H1 (cell line): ENCODE measurements around the gene ESYT2. TPM values are rescaled to one million over a fixed set of nuclear protein-coding genes. Genes with fewer than 3 reads are reported as not detected.

Source experiments
- CTCF ChIA-PET: fragments of 300-600 bp; sonication (Branson Sonifier 250); formaldehyde crosslinking; loops from one replicate; lab custom pipeline; 2021; ENCODE audit not compliant: partially characterized antibody; lab: Charles Lee
- POLR2A ChIA-PET: fragments of 300-600 bp; sonication (Branson Sonifier 250); formaldehyde crosslinking; loops from one replicate; lab custom pipeline; 2021; ENCODE audit warnings: inconsistent platforms; ENCODE audit not compliant: partially characterized antibody; lab: Charles Lee
- DNase-seq, 2 experiments: peaks; one replicate each; pipeline versions ENCODE4 v3.0.0 to v3.0.0-alpha.2; 2010 to 2022; ENCODE audit warnings: low spot score in 2 of 2, low read depth in 1 of 2, mixed read lengths in 1 of 2
- FAIRE-seq: peaks from 2 replicates; lab custom pipeline; 2011; peaks lifted over from hg19 to GRCh38; lab: Jason Lieb, UNC
- H2AFZ ChIP-seq: 2 replicates; pipeline ENCODE4 v1.8.1; 2012; ENCODE audit warnings: low read length, inconsistent platforms
- H2AK5ac ChIP-seq: 2 replicates; pipeline ENCODE4 v1.6.1; 2013; ENCODE audit warnings: low read depth, low read length
- H2BK120ac ChIP-seq: replicated peaks from 2 replicates; pipeline ENCODE3; 2013; ENCODE audit warnings: low read depth, low read length, inconsistent platforms
- H2BK12ac ChIP-seq: 2 replicates; pipeline ENCODE4 v1.6.1; 2013; ENCODE audit warnings: low read depth, low read length
- H2BK15ac ChIP-seq: 2 replicates; pipeline ENCODE4 v1.6.1; 2013; ENCODE audit warnings: low read length
- H2BK20ac ChIP-seq: 2 replicates; pipeline ENCODE4 v1.6.1; 2013; ENCODE audit warnings: low read length
- H2BK5ac ChIP-seq: 2 replicates; pipeline ENCODE4 v1.6.1; 2013; ENCODE audit warnings: low read depth, low read length
- H3K14ac ChIP-seq: 2 replicates; pipeline ENCODE4 v1.6.1; 2013; ENCODE audit warnings: inconsistent platforms; ENCODE audit not compliant: insufficient read length
- H3K18ac ChIP-seq: 2 replicates; pipeline ENCODE4 v1.6.1; 2013; ENCODE audit warnings: low read length; ENCODE audit errors: extremely low read depth
- H3K23ac ChIP-seq: 2 replicates; pipeline ENCODE4 v1.6.1; 2013; ENCODE audit warnings: inconsistent platforms; ENCODE audit not compliant: insufficient read length
- H3K23me2 ChIP-seq: 2 replicates; pipeline ENCODE4 v1.6.1; 2013; ENCODE audit warnings: low read depth, low read length
- H3K27ac ChIP-seq: 2 replicates; pipeline ENCODE4 v1.6.1; 2011; ENCODE audit warnings: low read depth, low read length, inconsistent platforms
- H3K27me3 ChIP-seq, 4 experiments: replicated peaks in 1 of 4; 1 replicate in 1 of 4; 2 replicates in 3 of 4; pipeline versions ENCODE4 v1.6.1 to v1.8.1; 2011 to 2013; ENCODE audit warnings: low read length in 3 of 4, mild to moderate bottlenecking in 3 of 4, inconsistent platforms in 2 of 4, mixed read lengths in 2 of 4, moderate library complexity in 1 of 4; ENCODE audit not compliant: control insufficient read depth in 3 of 4, insufficient read depth in 3 of 4; ENCODE audit errors: extremely low read depth in 1 of 4
- H3K36me3 ChIP-seq, 4 experiments: 2 replicates each; pipeline versions ENCODE4 v1.6.1 to v1.8.1; 2011 to 2013; ENCODE audit warnings: mild to moderate bottlenecking in 4 of 4, low read length in 3 of 4, moderate library complexity in 2 of 4, control low read depth in 1 of 4, inconsistent platforms in 1 of 4; ENCODE audit not compliant: insufficient read depth in 4 of 4, control insufficient read depth in 2 of 4
- H3K4ac ChIP-seq: replicated peaks from 2 replicates; pipeline ENCODE3; 2013; ENCODE audit warnings: low read length, low read depth, mixed read lengths, inconsistent platforms; ENCODE audit not compliant: insufficient read length
- H3K4me1 ChIP-seq, 4 experiments: replicated peaks in 1 of 4; 1 replicate in 1 of 4; 2 replicates in 3 of 4; pipeline versions ENCODE4 v1.6.1 to v1.8.1; 2011 to 2013; ENCODE audit warnings: low read length in 3 of 4, inconsistent platforms in 2 of 4, mixed read lengths in 1 of 4; ENCODE audit not compliant: insufficient read depth in 4 of 4, control insufficient read depth in 3 of 4
- H3K4me2 ChIP-seq, 2 experiments: 2 replicates each; pipeline versions ENCODE4 v1.6.1 to v1.8.1; 2011 to 2013; ENCODE audit warnings: low read depth in 2 of 2, low read length in 2 of 2, control low read depth in 1 of 2, inconsistent platforms in 1 of 2, mild to moderate bottlenecking in 1 of 2; ENCODE audit not compliant: insufficient read depth in 1 of 2
- H3K4me3 ChIP-seq, 4 experiments: fragments of 200-600, 300-600 bp in 1 of 4; sonication (generic), shearing (Covaris generic), sonication (Bioruptor Twin) in 1 of 4; 2 replicates each; pipeline versions ENCODE4 v1.5.1 to v1.8.1; 2011 to 2016; ENCODE audit warnings: low read length in 4 of 4, low read depth in 3 of 4, control low read depth in 2 of 4, inconsistent platforms in 2 of 4, mild to moderate bottlenecking in 2 of 4, mixed read lengths in 1 of 4, moderate library complexity in 1 of 4; ENCODE audit not compliant: insufficient read depth in 2 of 4; ENCODE audit errors: extremely low read depth in 1 of 4
- H3K56ac ChIP-seq: replicated peaks from 2 replicates; pipeline ENCODE3; 2013; ENCODE audit warnings: low read depth, mild to moderate bottlenecking, mixed read lengths, low read length, inconsistent platforms; ENCODE audit not compliant: insufficient read length
- H3K79me1 ChIP-seq: 2 replicates; pipeline ENCODE4 v1.6.1; 2013; ENCODE audit warnings: low read depth, low read length, control low read depth
- H3K79me2 ChIP-seq, 2 experiments: 2 replicates each; pipeline versions ENCODE4 v1.6.1 to v1.8.1; 2012 to 2013; ENCODE audit warnings: low read length in 2 of 2, mild to moderate bottlenecking in 2 of 2, inconsistent platforms in 1 of 2; ENCODE audit not compliant: insufficient read depth in 2 of 2, control insufficient read depth in 1 of 2
- H3K9ac ChIP-seq, 4 experiments: replicated peaks in 1 of 4; 1 replicate in 1 of 4; 2 replicates in 3 of 4; pipeline versions ENCODE4 v1.6.1 to v1.8.1; 2011 to 2013; ENCODE audit warnings: low read depth in 3 of 4, low read length in 3 of 4, control low read depth in 2 of 4, mild to moderate bottlenecking in 2 of 4, moderate library complexity in 2 of 4, inconsistent platforms in 1 of 4; ENCODE audit errors: extremely low read depth in 1 of 4
- H3K9me3 ChIP-seq, 2 experiments: 2 replicates each; pipeline versions ENCODE4 v1.6.1 to v1.8.1; 2012 to 2013; ENCODE audit warnings: mild to moderate bottlenecking in 2 of 2, moderate library complexity in 2 of 2, control low read depth in 1 of 2, inconsistent platforms in 1 of 2, low read depth in 1 of 2, low read length in 1 of 2, mixed read lengths in 1 of 2; ENCODE audit not compliant: insufficient read depth in 2 of 2
- H4K20me1 ChIP-seq, 2 experiments: replicated peaks in 1 of 2; 2 replicates each; pipeline versions ENCODE3 to v1.8.1; 2011 to 2013; ENCODE audit warnings: inconsistent platforms in 2 of 2, low read length in 2 of 2, mild to moderate bottlenecking in 1 of 2; ENCODE audit not compliant: insufficient read depth in 2 of 2, control insufficient read depth in 1 of 2
- H4K5ac ChIP-seq: 2 replicates; pipeline ENCODE4 v1.6.1; 2013; ENCODE audit warnings: low read length, low read depth, mixed read lengths, inconsistent platforms; ENCODE audit not compliant: insufficient read length
- H4K8ac ChIP-seq: 2 replicates; pipeline ENCODE4 v1.8.0; 2013; ENCODE audit warnings: mild to moderate bottlenecking, moderate library complexity, low read length, inconsistent platforms; ENCODE audit not compliant: insufficient read depth; ENCODE audit errors: extremely low read depth
- H4K91ac ChIP-seq: replicated peaks from 2 replicates; pipeline ENCODE3; 2013; ENCODE audit warnings: low read length, mixed read lengths, inconsistent platforms; ENCODE audit not compliant: insufficient read length
- POU5F1 ChIP-seq: IDR thresholded peaks from 2 replicates; pipeline ENCODE4 v1.6.1; 2011; ENCODE audit warnings: low read depth, mild to moderate bottlenecking, low read length, moderate library complexity
- SP4 ChIP-seq: IDR thresholded peaks from 2 replicates; pipeline ENCODE4 v1.6.1; 2012; ENCODE audit warnings: low read length, inconsistent platforms
- WGBS, 2 experiments: shearing (Covaris generic) in 1 of 2; methylation state at CpG; one replicate each; pipeline versions ENCODE4 v1.1.6 to v1.1.7; 2013 to 2015; ENCODE audit warnings: low lambda C conversion rate in 2 of 2, mixed read lengths in 2 of 2, inconsistent platforms in 1 of 2, low coverage in 1 of 2, missing lambda C conversion rate in 1 of 2; ENCODE audit not compliant: insufficient replicate concordance in 2 of 2, insufficient coverage in 1 of 2, insufficient read length in 1 of 2; ENCODE audit errors: extremely low coverage in 1 of 2, missing lambda C conversion rate in 1 of 2; 5-methylcytosine and 5-hydroxymethylcytosine counted together
- polyA plus RNA-seq, 7 experiments: library from polyadenylated mRNA; depleted of rRNA in 3 of 7; stranded (reverse) in 5 of 7; unstranded in 2 of 7; fragments of >200 nt in 5 of 7; fragments of 200-250 nt in 2 of 7; gene quantifications; 1 replicate in 5 of 7; 2 replicates in 1 of 7; 4 replicates in 1 of 7; pipeline versions ENCODE4 v1.2.1 to v1.2.3, GENCODE V29; 2011 to 2013; ENCODE audit warnings: missing spikeins in 2 of 7, mixed read lengths in 2 of 7
- total RNA-seq: library from RNA; stranded (reverse); fragmentation: NEBNext Ultra II Directional; extraction: Animal tissue kit (Norgen Biotek cat#: 25700); gene quantifications from 2 replicates; pipeline ENCODE4 v1.2.1, GENCODE V29; 2021

Gene ESYT2
- total and polyA plus RNA-seq, 2 of the 8 experiments (the other 6 are each of a cell fraction or from before 2014, with no cell fraction given), result 27.0 to 37.5 TPM

DNA sequence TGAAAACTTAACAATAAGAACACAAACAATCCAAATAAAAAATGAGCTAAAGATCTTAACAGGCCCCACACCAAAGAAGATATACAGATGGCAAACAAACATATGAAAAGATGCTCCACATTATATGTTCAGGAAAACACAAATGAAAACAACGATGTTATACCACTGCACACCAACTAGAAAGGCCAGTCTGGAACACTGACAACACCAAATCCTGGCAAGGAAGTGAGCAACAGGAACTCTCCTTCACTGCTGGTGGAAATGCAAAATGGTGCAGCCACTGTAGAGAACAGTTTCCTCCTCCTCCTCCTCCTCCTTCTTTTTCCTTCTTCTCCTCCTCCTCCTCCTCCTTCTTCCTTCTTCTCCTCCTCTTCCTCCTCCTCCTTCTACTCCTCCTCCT is 112.5 kb downstream of the ESYT2 start:
- H3K79me1 ChIP-seq, result no peaks in the 10 kb centered on the region
- H3K9me3 ChIP-seq, result no peaks in the 10 kb centered on the region
- no peak overlapping the region for H3K23ac ChIP-seq
- no peaks in the 10 kb centered on the region for H3K36me3 ChIP-seq
- TF ChIP-seq SP4 (no peak), POU5F1 (no peak)
- TF ChIP-seq, all 59 proteins: peak for 0
- ChIA-PET POLR2A (no interaction called here), CTCF (interaction anchor here (3.0 kb wide), 1 partner anchor 16 kb away, joined by 16 read pairs; no protein-coding TSS in a partner anchor)
- WGBS, 2 experiments, result 93% methylated on average over 1 of the region's 1 CpG; no CpG with 5 or more reads in 1 of the 2 experiments
- no peak overlapping the region for H3K4me2 ChIP-seq
- no peak overlapping the region for H3K4ac ChIP-seq
- H3K27ac ChIP-seq, result no peak overlapping the region
- H2BK20ac ChIP-seq, result no peak overlapping the region
- H3K27me3 ChIP-seq, result no peaks in the 10 kb centered on the region; a peak in 2 of 7 replicates
- H3K4me1 ChIP-seq, result no peaks in the 10 kb centered on the region
- H3K23me2 ChIP-seq, result no peaks in the 10 kb centered on the region
- no peak overlapping the region for H4K5ac ChIP-seq
- no peak overlapping the region for H2BK15ac ChIP-seq
- H2BK12ac ChIP-seq, result no peak overlapping the region
- H3K4me3 ChIP-seq, result no peak overlapping the region
- no peak overlapping the region for H4K8ac ChIP-seq
- H3K56ac ChIP-seq, result no peak overlapping the region
- no peak overlapping the region for H2AFZ ChIP-seq
- H4K20me1 ChIP-seq, result no peaks in the 10 kb centered on the region
- DNase-seq (no peak), FAIRE-seq (no peak)
- no peak overlapping the region for H2AK5ac ChIP-seq
- H3K18ac ChIP-seq, result no peak overlapping the region
- H4K91ac ChIP-seq, result no peak overlapping the region
- no peak overlapping the region for H2BK5ac ChIP-seq
- no peak overlapping the region for H2BK120ac ChIP-seq
- H3K9ac ChIP-seq, result no peak overlapping the region
- no peak overlapping the region for H3K14ac ChIP-seq
- H3K79me2 ChIP-seq, result no peaks in the 10 kb centered on the region
